Cardiac fibroblast (primary cell): ENCODE measurements around the gene SND1.
A peak's percentile ranks its signal among the peaks of the same experiment; 100 is the strongest.

Experiments
- DNase-seq, 2 donors: peaks; one replicate each; pipeline versions ENCODE4 v3.0.0 to v3.0.0-alpha.2; 2010; ENCODE audit warnings: low read depth in 2 of 2
- H3K4me3 ChIP-seq, 2 donors: replicated peaks in 1 of 2; 1 replicate in 1 of 2; 2 replicates in 1 of 2; pipeline ENCODE4 v1.5.1; 2011; ENCODE audit warnings: low read depth in 2 of 2, low read length in 2 of 2, mild to moderate bottlenecking in 2 of 2, moderate library complexity in 1 of 2
- TF ChIP-seq, protein P1 (sequence below): IDR thresholded peaks from one replicate; pipeline ENCODE4 v1.5.1; 2011; ENCODE audit warnings: low read depth, mild to moderate bottlenecking, low read length, inconsistent platforms

Gene SND1

DNA sequence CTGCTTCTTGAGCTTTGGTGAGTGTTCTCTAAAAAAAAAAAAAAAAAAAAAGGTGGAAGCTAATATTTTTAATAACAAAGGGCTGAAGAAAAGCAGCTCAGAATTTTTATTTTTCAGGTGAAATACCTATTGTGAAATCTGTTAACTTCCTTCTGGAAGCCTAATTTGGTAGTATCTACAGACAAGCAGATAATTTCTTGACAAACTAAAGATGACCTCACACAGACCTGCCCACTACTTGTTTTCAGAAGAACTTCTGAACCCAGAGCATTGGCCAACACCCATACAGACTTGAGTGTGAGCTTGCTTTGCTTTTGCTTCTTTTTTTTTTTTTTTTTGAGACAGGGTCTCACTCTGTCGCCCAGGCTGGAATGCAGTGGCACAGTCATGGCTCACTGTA lies 348.1 kb downstream of the SND1 start:
- TF ChIP-seq, protein P1, sequence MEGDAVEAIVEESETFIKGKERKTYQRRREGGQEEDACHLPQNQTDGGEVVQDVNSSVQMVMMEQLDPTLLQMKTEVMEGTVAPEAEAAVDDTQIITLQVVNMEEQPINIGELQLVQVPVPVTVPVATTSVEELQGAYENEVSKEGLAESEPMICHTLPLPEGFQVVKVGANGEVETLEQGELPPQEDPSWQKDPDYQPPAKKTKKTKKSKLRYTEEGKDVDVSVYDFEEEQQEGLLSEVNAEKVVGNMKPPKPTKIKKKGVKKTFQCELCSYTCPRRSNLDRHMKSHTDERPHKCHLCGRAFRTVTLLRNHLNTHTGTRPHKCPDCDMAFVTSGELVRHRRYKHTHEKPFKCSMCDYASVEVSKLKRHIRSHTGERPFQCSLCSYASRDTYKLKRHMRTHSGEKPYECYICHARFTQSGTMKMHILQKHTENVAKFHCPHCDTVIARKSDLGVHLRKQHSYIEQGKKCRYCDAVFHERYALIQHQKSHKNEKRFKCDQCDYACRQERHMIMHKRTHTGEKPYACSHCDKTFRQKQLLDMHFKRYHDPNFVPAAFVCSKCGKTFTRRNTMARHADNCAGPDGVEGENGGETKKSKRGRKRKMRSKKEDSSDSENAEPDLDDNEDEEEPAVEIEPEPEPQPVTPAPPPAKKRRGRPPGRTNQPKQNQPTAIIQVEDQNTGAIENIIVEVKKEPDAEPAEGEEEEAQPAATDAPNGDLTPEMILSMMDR: no peak

DNA sequence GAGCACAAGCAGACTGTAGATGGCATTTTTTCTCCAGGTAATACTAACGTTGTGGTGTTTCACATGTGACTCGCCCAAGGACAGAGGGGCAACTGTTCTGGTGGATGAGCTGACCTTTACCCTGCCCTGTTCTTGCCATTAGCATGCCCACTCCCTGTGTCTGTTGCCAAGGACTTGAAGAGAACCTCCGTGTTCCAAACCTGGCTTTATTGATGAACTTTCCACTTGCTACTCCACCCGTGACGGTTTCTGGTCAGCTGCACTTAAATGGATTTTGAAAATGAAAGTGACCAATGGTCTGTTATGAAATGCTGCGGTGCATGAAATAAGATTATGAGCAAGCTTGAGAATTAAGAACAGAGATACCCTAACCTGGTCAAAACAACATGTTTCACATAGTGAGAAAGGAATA lies 348.9 kb downstream of the SND1 start:
- no peak overlapping the region for H3K4me3 ChIP-seq
- TF ChIP-seq, protein P1: no peak
- no peak for DNase-seq

More for the DNA sequence above, 348.1 kb downstream of the SND1 start:
- DNase-seq: peak in 1 of 2 donors; percentile 15
- H3K4me3 ChIP-seq: no peak overlapping the region

- no peak overlapping the region for H3K4me3 ChIP-seq
- TF ChIP-seq, protein P1: no peak
- no peak for DNase-seq
Measured at GRCh38 chr7:128003167-128003566, 351.2 kb downstream of the SND1 start.

- TF ChIP-seq, protein P1: no peak
- no peak overlapping the region for H3K4me3 ChIP-seq
- peak in 1 of 2 donors; percentile 47 for DNase-seq
Measured at GRCh38 chr7:128003787-128004186, 351.8 kb downstream of the SND1 start.

- DNase-seq: no peak
- TF ChIP-seq, protein P1: no peak
- H3K4me3 ChIP-seq: no peak overlapping the region
Measured at GRCh38 chr7:128004623-128005022, 352.6 kb downstream of the SND1 start.

- TF ChIP-seq, protein P1: no peak
- no peak overlapping the region for H3K4me3 ChIP-seq
Measured at GRCh38 chr7:128005117-128005516, 353.1 kb downstream of the SND1 start.

DNA sequence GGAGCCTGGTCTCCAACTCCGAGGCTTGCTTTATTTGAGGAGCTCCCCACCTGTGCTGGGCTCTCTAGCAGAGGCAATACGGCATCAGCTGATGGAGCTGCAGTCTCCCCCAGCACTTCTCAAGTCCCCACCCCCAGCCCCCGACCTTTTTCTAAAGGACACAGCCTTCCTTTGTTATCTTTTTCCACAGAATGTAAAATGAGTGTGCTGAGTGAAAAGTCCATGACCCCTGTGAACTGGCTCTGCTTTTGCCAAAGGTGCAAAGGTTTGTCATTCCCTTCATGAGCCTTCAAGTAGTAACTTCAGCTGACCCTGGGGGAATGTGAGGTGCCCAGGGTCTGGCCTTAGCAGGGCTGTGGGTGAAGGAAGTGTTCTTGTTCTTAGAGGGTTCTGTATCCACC lies 353.8 kb downstream of the SND1 start:
- TF ChIP-seq, protein P1: no peak
- H3K4me3 ChIP-seq: no peak overlapping the region
- no peak for DNase-seq

More at GRCh38 chr7:128005117-128005516, 353.1 kb downstream of the SND1 start:
- no peak for DNase-seq
